Liver (tissue), 9 donors: Measurements from ENCODE around the gene ZNF718. TPM values are rescaled to one million over a fixed set of nuclear protein-coding genes. Genes with fewer than 3 reads are reported as not detected.

ENCODE experiments used
- DNase-seq: peaks from one replicate; pipeline ENCODE4 v3.0.0-alpha.2; 2017; ENCODE audit warnings: low spot score
- H3K27ac ChIP-seq, 2 donors: one replicate each; pipeline ENCODE4 v1.7.0; 2013; ENCODE audit warnings: inconsistent platforms in 2 of 2, low read length in 2 of 2, control low read depth in 1 of 2, low read depth in 1 of 2, mild to moderate bottlenecking in 1 of 2
- H3K27me3 ChIP-seq, 4 donors: one replicate each; pipeline versions ENCODE4 v1.6.1 to v1.7.0; 2013; ENCODE audit warnings: low read length in 3 of 4, inconsistent platforms in 1 of 4, mild to moderate bottlenecking in 1 of 4, moderate library complexity in 1 of 4; ENCODE audit not compliant: control insufficient read depth in 4 of 4, insufficient read depth in 4 of 4
- H3K36me3 ChIP-seq, 4 donors: one replicate each; pipeline versions ENCODE4 v1.6.1 to v1.7.0; 2013; ENCODE audit warnings: low read length in 3 of 4, mild to moderate bottlenecking in 3 of 4, low read depth in 1 of 4, moderate library complexity in 1 of 4; ENCODE audit not compliant: control insufficient read depth in 4 of 4, insufficient read depth in 3 of 4
- H3K4me1 ChIP-seq, 4 donors: one replicate each; pipeline versions ENCODE4 v1.6.1 to v1.7.0; 2013; ENCODE audit warnings: low read length in 3 of 4, mild to moderate bottlenecking in 3 of 4, moderate library complexity in 1 of 4; ENCODE audit not compliant: control insufficient read depth in 4 of 4, insufficient read depth in 4 of 4
- H3K4me3 ChIP-seq, 3 donors: one replicate each; pipeline versions ENCODE4 v1.6.1 to v1.7.0; 2013; ENCODE audit warnings: low read length in 3 of 3, control low read depth in 1 of 3, low read depth in 1 of 3, mild to moderate bottlenecking in 1 of 3
- H3K9ac ChIP-seq, 2 donors: one replicate each; pipeline ENCODE4 v1.7.0; 2013; ENCODE audit warnings: low read length in 2 of 2, mild to moderate bottlenecking in 2 of 2, moderate library complexity in 2 of 2, control low read depth in 1 of 2, low read depth in 1 of 2
- H3K9me3 ChIP-seq, 4 donors: one replicate each; pipeline versions ENCODE4 v1.6.1 to v1.7.0; 2013; ENCODE audit warnings: low read length in 3 of 4; ENCODE audit not compliant: control insufficient read depth in 4 of 4
- EGR1 ChIP-seq, 2 donors: IDR thresholded peaks; 2 replicates each; pipeline ENCODE4 v1.6.1; 2016 to 2018; ENCODE audit warnings: antibody characterized with exemption in 2 of 2, low read depth in 2 of 2
- FOXA1 ChIP-seq: IDR thresholded peaks from 2 replicates; pipeline ENCODE4 v1.6.1; 2016; ENCODE audit warnings: antibody characterized with exemption
- FOXA2 ChIP-seq: IDR thresholded peaks from 2 replicates; pipeline ENCODE4 v1.6.1; 2016; ENCODE audit warnings: antibody characterized with exemption
- GABPA ChIP-seq, 2 donors: IDR thresholded peaks in 1 of 2; conservative IDR thresholded peaks in 1 of 2; 2 replicates each; pipeline ENCODE4 v1.6.1; 2016; ENCODE audit warnings: antibody characterized with exemption in 2 of 2, mild to moderate bottlenecking in 1 of 2, moderate library complexity in 1 of 2
- HNF4G ChIP-seq: IDR thresholded peaks from 2 replicates; pipeline ENCODE4 v1.6.1; 2016; ENCODE audit warnings: antibody characterized with exemption
- NR2F2 ChIP-seq: IDR thresholded peaks from 2 replicates; pipeline ENCODE4 v1.6.1; 2016; ENCODE audit warnings: antibody characterized with exemption
- RAD21 ChIP-seq, 2 donors: IDR thresholded peaks; 2 replicates each; pipeline ENCODE4 v1.6.1; 2016; ENCODE audit warnings: antibody characterized with exemption in 2 of 2, mild to moderate bottlenecking in 2 of 2
- RXRA ChIP-seq, 2 donors: IDR thresholded peaks; 2 replicates each; pipeline ENCODE4 v1.6.1; 2017 to 2018; ENCODE audit warnings: antibody characterized with exemption in 2 of 2, mild to moderate bottlenecking in 1 of 2
- SP1 ChIP-seq: IDR thresholded peaks from 2 replicates; pipeline ENCODE4 v1.6.1; 2018; ENCODE audit warnings: antibody characterized with exemption, mild to moderate bottlenecking
- WGBS: extraction: QIAGEN DNeasy Blood & Tissue Kit; methylation state at CpG from one replicate; pipeline ENCODE4 v1.1.7; 2013; 5-methylcytosine and 5-hydroxymethylcytosine counted together
- polyA plus RNA-seq, 2 donors: library from polyadenylated mRNA; stranded (reverse) in 1 of 2; unstranded in 1 of 2; fragments of 200-250 nt in 1 of 2; fragments of >200 nt in 1 of 2; fragmentation: Nextera tagmentation in 1 of 2; extraction: Ambion mirVana in 1 of 2; gene quantifications; one replicate each; pipeline versions ENCODE4 v1.2.1 to v1.2.3, GENCODE V29; 2013 to 2015
- total RNA-seq, 2 donors: library from RNA; depleted of rRNA; stranded (reverse); fragments of >200 nt; gene quantifications; one replicate each; pipeline ENCODE4 v1.2.3, GENCODE V29; 2014
- TF ChIP-seq, protein P1 (sequence below): IDR thresholded peaks from 2 replicates; pipeline ENCODE4 v1.6.1; 2016; ENCODE audit warnings: antibody characterized with exemption, mild to moderate bottlenecking
- TF ChIP-seq, protein P2 (sequence below): fragments of 150-350 bp; IDR thresholded peaks from 2 replicates; pipeline ENCODE4 v1.5.1; 2017; ENCODE audit warnings: improper control_type of control experiment, low read depth, low read length; ENCODE audit not compliant: missing input control
- TF ChIP-seq, protein P3 (sequence below): IDR thresholded peaks from 2 replicates; pipeline ENCODE4 v1.6.1; 2016; ENCODE audit warnings: antibody characterized with exemption
- donor health status: healthy.
- donor health status: healthy.
- donor health status: healthy.
- donor health status: healthy.
- donor health status: healthy.

Gene ZNF718
- total and polyA plus RNA-seq, 4 donors, result 0.50 to 6.5 (median 2.4) TPM

DNA sequence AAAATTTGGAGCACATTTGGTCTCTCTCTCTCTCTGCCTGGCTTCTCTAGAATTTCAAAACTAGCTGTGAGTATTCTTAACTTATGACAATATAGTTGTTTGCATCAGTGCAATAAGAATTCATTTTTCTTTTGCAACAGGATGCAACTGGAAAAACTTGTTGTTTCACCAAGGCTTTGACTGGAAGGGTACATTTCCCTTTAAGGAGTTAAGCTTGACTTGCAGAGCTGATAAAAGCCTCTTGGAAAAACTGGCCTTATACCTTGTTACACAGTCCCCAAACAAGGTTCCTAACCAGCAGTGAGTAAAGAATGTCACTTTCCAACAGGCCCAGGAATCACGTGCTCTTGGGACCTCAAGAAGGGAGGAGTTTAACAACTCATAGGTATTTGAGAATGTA is 25.9 kb upstream of the ZNF718 start:
- peak overlapping the region in 2 of 3 donors; percentile 38 to 42 for H3K4me3 ChIP-seq
- no peak for TF ChIP-seq FOXA1
- H3K27ac ChIP-seq, result no peak overlapping the region
- 91% methylated on average over 1 of the region's 1 CpG for WGBS
- peaks cover 49 to 77% (median 57%) of the 10 kb centered on the region in 4 donors for H3K9me3 ChIP-seq
- no peaks in the 10 kb centered on the region for H3K27me3 ChIP-seq
- H3K4me1 ChIP-seq, result no peaks in the 10 kb centered on the region
- no peaks in the 10 kb centered on the region for H3K36me3 ChIP-seq
- no peak overlapping the region for H3K9ac ChIP-seq
- no peak for DNase-seq

DNA sequence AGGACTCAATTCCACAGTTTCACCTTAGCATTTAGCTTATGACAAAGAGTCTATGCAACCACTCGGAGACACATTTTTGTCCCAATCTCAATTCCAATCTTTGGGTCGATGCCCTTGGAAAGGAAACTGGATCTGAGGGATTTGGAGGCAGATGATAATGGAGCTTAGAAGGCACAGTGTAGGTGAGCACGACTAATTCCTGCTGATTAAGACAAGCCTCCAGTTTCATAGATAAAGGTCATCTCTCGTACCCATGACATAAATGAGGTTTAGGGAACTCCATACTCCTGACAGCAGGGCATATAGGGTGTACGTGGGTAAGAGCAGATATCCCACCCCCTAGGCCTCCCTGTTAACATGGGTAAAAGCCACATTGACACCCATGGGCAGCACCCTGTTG is 24.4 kb upstream of the ZNF718 start:
- no peak for DNase-seq
- Histone ChIP-seq H3K36me3 (no peaks in the 10 kb centered on the region), H3K27ac (no peak overlapping the region), H3K27me3 (no peaks in the 10 kb centered on the region), H3K9me3 (peaks cover 46 to 72% (median 54%) of the 10 kb centered on the region in 4 donors), H3K4me3 (peak overlapping the region in 2 of 3 donors; percentile 30 to 56), H3K4me1 (no peaks in the 10 kb centered on the region), H3K9ac (no peak overlapping the region)
- WGBS, result 81% methylated on average over 5 of the region's 5 CpGs
- TF ChIP-seq SP1, result no peak
- no peak for TF ChIP-seq RXRA (IDR thresholded peaks at IDR 0.05)
- no peak for TF ChIP-seq EGR1 (IDR thresholded peaks at IDR 0.05; ENCODE audit: low read depth in 2 of 2)
- TF ChIP-seq, protein P1, sequence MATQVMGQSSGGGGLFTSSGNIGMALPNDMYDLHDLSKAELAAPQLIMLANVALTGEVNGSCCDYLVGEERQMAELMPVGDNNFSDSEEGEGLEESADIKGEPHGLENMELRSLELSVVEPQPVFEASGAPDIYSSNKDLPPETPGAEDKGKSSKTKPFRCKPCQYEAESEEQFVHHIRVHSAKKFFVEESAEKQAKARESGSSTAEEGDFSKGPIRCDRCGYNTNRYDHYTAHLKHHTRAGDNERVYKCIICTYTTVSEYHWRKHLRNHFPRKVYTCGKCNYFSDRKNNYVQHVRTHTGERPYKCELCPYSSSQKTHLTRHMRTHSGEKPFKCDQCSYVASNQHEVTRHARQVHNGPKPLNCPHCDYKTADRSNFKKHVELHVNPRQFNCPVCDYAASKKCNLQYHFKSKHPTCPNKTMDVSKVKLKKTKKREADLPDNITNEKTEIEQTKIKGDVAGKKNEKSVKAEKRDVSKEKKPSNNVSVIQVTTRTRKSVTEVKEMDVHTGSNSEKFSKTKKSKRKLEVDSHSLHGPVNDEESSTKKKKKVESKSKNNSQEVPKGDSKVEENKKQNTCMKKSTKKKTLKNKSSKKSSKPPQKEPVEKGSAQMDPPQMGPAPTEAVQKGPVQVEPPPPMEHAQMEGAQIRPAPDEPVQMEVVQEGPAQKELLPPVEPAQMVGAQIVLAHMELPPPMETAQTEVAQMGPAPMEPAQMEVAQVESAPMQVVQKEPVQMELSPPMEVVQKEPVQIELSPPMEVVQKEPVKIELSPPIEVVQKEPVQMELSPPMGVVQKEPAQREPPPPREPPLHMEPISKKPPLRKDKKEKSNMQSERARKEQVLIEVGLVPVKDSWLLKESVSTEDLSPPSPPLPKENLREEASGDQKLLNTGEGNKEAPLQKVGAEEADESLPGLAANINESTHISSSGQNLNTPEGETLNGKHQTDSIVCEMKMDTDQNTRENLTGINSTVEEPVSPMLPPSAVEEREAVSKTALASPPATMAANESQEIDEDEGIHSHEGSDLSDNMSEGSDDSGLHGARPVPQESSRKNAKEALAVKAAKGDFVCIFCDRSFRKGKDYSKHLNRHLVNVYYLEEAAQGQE, result no peak
- TF ChIP-seq, protein P2, sequence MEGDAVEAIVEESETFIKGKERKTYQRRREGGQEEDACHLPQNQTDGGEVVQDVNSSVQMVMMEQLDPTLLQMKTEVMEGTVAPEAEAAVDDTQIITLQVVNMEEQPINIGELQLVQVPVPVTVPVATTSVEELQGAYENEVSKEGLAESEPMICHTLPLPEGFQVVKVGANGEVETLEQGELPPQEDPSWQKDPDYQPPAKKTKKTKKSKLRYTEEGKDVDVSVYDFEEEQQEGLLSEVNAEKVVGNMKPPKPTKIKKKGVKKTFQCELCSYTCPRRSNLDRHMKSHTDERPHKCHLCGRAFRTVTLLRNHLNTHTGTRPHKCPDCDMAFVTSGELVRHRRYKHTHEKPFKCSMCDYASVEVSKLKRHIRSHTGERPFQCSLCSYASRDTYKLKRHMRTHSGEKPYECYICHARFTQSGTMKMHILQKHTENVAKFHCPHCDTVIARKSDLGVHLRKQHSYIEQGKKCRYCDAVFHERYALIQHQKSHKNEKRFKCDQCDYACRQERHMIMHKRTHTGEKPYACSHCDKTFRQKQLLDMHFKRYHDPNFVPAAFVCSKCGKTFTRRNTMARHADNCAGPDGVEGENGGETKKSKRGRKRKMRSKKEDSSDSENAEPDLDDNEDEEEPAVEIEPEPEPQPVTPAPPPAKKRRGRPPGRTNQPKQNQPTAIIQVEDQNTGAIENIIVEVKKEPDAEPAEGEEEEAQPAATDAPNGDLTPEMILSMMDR, result no peak
- TF ChIP-seq GABPA (IDR thresholded peaks at IDR 0.05 in 1 of 2, conservative IDR thresholded peaks at IDR 0.05 in 1 of 2), result no peak

DNA sequence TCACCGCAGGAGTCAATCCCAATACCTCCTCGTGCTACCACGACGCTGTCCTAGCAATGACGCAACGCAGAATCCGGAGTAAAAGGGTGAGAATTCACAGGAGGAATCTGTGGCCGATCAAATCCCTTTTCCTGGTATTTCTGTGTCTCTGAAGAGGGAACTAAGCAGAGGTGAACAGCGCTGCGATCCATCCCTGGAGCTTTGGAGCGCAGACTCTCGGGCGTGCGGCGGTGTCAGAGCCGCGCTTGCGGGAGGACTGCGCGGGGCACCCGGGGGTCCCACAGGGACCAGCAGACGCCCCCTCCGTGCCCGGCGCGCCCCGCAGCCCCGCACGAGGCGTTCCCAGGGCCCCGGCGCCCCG is 17.2 kb upstream of the ZNF718 start:
- 18% methylated on average over 33 of the region's 33 CpGs for WGBS
- peak overlapping the region in 1 of 3 donors; percentile 30 for H3K4me3 ChIP-seq
- H3K9ac ChIP-seq, result no peak overlapping the region
- no peak overlapping the region for H3K27ac ChIP-seq
- DNase-seq, result no peak
- H3K9me3 ChIP-seq, result peaks cover 44 to 80% (median 70%) of the 10 kb centered on the region in 4 donors
- no peaks in the 10 kb centered on the region for H3K4me1 ChIP-seq
- H3K27me3 ChIP-seq, result peaks cover 0 to 14% (median 4%) of the 10 kb centered on the region in 4 donors
- no peak for TF ChIP-seq FOXA1
- no peak for TF ChIP-seq RXRA (IDR thresholded peaks at IDR 0.05)
- TF ChIP-seq, protein P1, result no peak
- TF ChIP-seq NR2F2, result no peak
- no peak for TF ChIP-seq GABPA (IDR thresholded peaks at IDR 0.05 in 1 of 2, conservative IDR thresholded peaks at IDR 0.05 in 1 of 2)
- no peak for TF ChIP-seq RAD21 (IDR thresholded peaks at IDR 0.05)
- no peak for TF ChIP-seq FOXA2
- TF ChIP-seq, protein P3, sequence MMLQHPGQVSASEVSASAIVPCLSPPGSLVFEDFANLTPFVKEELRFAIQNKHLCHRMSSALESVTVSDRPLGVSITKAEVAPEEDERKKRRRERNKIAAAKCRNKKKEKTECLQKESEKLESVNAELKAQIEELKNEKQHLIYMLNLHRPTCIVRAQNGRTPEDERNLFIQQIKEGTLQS, result no peak
- no peak for TF ChIP-seq EGR1 (IDR thresholded peaks at IDR 0.05; ENCODE audit: low read depth in 2 of 2)
- TF ChIP-seq, protein P2, result no peak
- no peak for TF ChIP-seq HNF4G
- H3K36me3 ChIP-seq, result no peaks in the 10 kb centered on the region
